Eye (tissue), 1 donor: ENCODE measurements around the gene ZMIZ1.

ENCODE experiments used
- DNase-seq: peaks from one replicate; pipeline ENCODE4 v3.0.0-alpha.2; 2015

The ZMIZ1 gene

DNA sequence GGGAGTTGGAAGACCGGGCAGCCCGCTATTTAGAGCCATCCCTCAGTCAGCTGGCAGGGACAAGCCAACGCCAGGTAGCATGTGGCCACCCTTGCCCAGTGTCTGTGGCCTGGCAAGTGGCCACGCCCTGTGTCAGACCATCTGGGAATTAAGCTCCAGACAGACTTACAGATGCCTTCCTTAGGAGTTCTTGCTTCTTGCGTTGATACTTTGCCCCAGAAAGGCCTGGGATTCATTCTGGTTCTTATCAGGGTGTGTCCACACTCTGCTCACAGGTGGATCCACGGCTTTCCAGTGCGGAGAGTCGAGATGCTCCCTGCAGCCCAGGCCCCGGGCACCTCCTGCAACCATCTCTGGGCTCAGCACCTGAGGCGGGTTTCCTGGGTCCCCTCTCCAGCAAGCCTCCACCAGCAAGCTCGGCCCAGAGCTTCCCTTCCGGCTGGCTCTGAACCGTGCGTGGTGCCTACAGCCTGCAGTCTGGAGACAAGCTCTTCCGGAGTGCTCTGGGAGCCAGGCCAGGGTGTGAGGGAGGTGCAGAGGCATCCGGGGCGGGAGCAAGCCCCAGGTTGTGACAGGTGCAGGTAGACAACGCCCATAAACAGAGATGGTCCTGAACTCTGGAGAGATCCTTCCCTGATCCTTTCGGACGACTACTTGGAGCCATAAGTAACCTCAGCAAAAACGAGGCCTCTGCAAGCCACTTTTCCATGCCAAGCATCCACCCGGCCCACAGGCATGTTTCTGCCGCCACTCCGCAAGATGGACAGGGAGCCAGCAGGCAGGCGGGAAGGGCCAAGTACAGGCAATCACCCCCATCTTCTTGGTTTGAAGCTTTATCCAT, 246.2 kb downstream of the ZMIZ1 start:
- DNase-seq, result no peak

DNA sequence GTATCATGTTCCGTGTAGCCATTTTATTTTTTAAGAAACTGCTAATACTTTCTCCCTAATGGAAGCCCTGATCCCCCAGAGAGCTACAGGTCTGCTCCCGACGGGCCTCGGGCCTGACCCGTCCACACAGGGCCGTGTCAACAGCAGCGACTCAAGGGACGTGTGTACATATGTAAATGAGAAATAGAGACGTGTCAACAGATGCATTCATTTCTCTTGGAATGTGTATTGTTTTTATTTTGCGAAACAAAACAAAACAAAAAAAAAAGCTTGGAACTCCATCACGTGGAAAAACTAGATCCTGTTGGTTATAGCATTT, 246.8 kb downstream of the ZMIZ1 start:
- DNase-seq, result no peak

DNA sequence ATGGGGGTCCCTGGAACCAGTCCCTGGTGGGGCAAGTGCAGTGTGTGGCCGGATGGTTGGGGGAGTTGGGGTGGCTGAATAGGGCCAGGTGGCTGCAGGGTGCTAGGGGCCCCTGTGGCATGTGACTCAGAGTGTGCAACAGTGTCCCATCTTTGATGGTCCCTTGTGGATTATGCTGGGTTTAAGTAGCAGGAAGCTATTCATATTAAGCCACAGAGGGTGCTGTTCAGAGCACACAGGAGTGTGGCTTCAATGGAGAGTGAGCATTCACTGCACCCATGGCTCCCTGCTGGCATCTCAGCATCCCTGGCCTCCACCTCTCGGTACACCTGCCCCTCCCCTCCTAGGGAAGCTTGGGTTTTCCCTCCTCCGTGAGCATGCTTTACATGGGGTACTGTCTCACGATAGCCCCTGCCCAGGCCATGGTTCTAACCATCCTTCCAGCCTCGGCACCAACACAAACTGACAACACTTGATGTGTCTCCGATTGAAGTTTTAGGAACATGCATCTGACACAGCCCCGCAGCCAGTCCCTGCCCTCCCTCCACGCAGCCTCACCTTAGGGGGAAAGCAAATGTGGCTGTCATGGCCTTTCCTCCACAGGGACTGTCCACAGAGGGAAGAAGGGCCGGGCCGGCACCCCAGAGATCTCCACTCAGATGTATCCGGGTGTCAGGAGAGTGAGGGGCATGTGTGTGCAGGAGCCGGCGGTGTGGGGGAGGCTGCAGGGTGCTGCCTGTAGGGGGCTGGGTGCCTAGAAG, 248.1 kb downstream of the ZMIZ1 start:
- DNase-seq, result no peak

DNA sequence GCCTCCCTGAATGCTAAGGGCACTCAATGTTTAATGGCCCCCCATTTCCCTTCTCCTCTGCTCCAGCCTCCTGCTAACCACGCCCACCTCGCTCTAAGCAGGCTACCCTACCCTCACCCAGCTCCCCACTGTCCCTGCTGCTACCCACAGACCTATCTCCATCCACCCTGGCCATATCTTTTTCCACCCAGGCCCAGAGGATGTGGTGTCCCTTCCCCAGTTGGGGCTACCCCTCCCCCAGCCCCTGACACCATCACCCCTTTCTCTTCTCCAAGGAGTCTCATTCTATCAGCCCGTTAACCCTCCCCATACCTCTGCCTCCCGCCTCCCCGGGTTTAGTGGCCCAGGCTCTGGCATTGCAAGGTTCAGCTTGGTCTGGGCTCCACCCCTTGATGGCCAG, 249.6 kb downstream of the ZMIZ1 start:
- no peak for DNase-seq

DNA sequence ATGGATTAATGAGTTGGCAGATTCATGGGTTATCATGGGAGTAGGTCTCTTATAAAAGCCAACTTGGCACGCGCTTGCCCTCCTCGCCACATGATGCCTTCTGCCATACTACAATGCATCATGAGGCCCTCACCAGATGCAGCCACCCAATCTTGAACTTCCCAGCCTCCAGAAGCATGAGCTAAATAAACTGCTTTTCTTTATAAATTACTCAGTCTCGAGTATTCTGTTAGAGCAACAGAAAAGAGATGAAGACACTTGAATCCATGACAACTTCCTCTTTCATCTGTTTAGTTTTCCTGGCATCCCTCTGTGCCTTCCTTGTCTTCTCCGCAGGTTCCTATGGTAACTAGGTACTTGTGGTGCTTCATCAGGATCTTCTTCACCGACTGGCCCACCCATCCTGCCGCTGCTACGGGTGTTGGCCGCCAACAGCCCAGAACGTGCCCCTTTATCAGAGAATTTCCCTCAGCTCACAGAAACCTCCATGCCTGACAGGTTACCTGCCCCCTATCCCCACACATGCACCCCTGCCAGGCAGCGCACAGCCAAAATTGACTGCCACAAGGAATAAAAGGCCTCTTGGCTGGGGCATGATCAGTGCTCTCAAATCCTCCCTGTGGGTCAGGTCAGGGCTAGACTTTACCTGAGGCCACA, 250.5 kb downstream of the ZMIZ1 start:
- no peak for DNase-seq

DNA sequence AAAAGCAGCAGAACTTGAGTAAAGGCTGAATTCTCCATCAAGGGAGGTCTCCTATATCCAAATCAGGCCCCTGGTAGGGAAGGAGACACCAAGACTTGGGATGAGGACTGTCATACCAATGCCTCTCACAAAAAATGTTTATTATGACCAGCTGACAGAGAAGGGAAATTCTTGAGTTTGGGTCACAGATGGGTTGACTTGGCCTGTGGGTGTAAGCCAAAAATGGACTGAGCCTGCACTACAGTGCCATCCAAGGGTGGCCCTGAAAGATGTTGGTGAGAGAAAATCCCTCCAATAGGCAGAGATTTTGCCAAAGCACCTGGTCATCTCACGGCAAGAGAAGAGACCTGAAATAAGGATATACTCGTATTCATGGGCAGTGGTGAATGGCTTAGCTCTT, 251.6 kb downstream of the ZMIZ1 start:
- no peak for DNase-seq

DNA sequence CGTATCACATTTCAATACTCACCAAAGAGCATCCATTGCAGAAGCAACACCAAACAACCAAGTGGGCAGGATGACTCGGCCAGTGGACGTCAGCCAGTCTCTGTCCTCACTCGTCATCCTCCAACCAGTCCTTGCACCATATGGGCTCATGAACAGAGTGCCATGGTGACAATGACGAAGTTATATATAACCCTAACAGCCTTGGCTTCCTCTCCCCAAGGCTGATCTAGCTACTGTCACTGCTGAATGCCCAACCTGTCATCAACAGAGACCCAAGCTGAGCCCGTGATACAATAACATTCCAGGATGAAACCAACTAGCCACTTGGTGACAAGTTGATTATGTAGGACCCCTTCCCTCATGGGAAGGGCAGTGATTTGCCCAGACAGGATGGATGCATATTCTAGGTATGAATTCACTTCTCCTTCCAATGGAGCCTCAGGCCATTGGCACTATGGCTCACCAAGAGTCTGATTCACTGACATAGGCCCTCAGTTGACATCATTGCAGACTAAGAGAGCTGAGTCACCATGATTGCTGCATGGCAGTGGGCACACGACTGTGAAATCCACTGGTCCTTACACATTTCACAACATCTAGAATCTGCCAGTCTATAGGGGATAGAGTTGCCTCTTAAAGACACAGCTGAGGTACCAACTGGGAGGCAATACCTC, 252.2 kb downstream of the ZMIZ1 start:
- no peak for DNase-seq

DNA sequence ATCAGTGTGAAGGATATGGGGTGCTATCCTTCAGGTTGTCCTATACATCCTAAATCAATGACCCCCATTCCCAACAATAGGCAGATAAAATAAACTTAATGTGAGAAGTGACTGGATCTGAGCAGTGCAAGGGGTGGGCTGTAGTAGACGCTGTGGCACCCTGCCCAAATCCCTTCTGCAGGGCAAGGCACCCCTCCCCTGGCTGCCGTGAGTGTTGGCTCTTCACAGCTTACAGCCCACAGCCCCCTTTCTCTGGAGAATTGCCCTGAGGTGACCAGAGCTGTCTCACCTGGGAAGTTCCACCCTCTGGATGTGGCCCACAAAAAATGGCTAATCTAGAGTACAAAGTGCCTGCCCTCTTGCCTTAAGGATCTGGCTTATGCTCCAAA, 252.7 kb downstream of the ZMIZ1 start:
- no peak for DNase-seq

DNA sequence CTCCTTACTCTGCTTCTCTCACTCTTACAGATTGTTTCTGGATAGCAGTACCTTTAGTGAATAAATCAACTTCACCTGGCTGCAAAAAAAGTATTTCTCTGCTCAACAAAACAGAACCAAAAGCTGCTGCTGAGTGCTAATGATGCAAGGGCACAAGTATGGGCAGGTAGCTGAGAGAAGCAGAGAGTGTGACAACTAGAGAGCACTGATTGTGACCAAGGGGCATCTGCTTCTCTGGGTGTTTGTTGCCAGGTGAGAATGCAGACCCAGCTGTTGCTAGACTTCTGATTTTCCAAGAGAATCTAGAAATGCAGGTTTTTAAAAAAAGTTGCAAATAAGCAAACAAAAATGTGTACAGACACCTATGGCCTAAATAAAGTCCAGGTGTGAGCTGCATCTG, 253.2 kb downstream of the ZMIZ1 start:
- DNase-seq, result no peak

DNA sequence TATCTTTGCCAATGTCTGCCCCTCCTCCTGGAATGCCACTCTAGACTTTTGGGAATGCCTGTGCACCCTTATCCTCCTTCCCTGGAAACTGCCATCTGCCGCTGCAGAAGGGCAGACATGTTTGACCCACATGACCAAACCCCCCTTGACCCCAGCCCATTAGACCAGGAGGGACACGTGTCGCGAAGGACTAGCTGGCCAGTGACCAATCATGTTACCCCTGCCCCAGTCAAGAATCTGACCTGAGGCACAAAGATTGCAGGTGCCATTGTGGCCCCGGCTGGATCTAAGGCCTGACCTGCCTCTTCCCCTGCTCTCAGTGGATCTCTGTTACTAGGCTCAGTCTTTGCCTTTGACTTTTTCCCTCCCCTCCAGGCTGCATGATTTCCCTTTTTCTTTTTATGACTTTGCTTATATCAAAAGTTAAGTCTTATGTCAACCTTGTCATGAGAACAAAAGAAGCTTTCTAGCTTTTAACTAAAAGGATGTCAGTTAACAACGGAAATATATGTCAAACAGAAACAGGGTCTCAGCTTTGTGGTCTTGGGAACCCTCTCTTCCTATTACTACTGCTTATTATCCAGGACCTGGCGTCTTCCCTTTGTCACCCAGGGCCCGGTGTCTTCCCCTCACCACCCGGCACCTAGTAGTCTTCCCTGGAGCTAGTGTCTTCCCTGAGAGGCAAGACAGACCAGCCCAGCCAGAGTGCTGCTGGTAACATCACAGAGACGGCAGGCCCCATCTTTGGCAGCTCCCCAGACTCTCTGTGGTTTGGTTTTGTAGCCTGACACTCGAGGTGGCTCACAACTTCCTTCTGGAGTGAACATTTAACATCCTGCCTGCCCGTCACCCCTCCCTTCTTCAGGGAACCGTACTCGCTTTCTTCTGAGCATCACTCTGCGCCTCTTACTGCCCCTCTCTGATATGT, 254.1 kb downstream of the ZMIZ1 start:
- DNase-seq, result peak; percentile 48

DNA sequence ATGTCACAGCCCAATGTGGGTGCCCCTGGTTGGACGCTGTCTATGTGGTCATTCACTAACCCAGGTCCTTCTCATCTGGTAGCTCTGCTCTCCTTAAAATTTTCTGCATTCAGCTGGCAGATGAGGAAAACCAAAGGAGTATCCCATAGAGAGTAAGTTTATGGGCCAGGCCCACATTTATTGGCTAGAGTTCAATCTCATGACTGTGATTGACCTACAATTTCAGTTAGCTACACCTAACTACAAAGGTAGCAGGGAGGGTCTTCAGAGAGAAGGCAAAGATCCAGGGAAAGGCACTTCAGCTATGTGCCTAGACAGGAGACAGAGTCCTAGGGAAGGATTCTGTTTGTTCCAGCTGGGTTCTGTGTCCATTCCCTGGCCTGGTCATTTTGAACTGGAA, 254.8 kb downstream of the ZMIZ1 start:
- DNase-seq, result no peak

DNA sequence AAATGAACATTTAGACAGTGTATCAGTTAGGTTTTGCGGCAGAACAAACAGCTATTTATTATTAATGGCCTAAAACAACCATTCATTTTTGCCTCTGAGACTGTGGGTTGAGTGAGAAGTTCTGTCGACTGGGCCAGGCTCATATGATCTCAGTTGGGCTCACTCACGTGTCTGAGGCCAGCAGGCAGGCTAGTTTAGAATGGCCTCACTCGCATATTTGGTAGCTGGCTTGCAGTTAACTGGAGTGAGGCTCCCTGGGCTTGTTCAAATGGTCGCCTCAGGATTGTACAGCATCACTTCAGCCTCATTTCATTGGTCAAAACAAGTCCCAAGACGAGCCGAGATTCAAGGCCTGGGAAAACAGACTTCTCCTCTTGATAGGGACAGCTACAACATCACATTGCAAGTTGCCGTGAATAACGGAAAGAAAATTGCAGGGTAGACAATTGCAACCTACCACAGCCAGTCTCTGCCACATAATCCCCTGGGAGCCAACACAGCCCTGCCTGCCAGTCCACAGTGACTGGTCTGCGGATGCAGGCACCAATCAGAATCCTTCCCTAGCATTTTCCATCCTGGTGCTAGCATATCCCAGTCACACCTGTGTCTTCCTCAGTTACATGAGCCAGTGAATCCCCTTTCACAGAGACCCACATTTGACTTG, 255.4 kb downstream of the ZMIZ1 start:
- DNase-seq, result no peak

DNA sequence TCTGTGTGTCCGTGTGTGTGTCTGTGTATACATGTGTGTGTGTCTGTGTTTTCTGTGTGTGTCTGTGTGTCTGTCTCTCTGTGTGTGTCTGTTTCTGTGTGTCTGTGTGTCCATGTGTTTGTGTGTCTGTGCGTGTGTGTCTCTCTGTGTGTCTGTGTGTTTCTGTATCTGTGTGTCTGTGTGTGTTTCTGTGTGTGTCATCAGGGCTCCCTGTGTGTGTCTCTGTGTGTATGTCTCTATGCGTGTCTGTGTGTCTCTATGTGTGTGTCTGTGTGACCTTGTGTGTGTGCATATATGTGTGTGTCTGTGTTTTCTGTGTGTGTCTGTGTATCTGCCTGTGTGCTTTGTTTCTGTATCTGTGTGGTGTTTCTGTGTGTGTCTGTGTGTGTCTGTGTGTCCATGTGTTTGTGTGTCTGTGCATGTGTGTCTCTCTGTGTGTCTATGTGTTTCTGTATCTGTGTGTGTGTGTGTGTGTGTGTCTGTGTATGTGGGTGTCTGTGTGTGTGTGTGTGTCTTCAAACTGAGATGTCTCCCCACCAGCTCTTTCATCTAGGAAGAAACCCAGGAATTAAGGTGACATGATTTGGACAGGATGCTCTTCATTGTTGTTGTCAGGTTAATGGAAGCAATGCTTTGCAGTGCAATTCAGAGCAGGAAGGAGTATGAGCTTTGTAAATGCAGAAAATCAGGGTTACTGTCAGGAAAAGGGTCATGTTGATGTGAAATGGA, 257.8 kb downstream of the ZMIZ1 start:
- DNase-seq, result no peak

DNA sequence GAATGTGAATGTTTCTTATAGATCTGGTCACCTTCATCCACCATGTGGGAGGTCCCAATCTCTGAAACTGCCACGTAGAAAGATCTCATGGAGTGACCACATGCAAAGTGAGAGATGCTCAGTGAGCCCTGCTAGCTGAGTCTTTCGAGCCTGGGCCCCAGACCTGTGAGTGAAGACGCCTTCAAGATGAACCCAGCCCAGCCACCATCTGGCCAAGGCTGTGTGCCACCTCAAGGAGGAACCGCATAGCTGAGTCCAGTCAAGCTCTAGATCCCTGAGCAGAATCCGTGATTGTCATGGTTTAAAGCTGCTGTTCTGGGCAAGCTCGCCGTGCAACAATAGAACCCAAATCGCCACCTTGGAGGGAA, 258.3 kb downstream of the ZMIZ1 start:
- no peak for DNase-seq

DNA sequence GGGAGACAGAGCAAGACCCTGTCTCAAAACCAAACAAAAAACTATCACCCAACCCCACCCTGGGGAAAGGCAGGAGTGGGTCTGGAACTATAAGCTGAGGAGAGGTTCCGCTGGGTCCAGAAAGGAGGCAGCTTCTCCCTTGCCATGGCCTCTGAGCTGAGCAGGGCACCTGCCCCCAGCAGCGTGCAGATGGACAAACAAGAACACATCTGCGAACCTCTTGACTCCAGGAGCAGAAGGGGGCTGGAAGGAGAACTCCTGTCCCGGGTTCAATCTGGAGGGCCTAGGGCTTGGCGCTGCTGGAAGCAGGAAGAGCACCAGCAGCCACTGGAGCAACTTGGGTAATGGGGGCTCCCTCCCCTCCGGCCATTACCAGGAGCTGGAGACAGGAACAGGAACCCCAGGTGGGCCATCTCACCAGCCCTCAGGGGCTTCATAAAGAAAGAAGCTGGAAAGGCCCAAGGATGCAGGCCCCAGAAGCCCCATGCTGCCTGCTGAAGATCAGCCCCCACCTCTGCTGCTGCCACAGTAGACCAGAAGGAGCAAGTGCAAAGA, 259.5 kb downstream of the ZMIZ1 start:
- no peak for DNase-seq

DNA sequence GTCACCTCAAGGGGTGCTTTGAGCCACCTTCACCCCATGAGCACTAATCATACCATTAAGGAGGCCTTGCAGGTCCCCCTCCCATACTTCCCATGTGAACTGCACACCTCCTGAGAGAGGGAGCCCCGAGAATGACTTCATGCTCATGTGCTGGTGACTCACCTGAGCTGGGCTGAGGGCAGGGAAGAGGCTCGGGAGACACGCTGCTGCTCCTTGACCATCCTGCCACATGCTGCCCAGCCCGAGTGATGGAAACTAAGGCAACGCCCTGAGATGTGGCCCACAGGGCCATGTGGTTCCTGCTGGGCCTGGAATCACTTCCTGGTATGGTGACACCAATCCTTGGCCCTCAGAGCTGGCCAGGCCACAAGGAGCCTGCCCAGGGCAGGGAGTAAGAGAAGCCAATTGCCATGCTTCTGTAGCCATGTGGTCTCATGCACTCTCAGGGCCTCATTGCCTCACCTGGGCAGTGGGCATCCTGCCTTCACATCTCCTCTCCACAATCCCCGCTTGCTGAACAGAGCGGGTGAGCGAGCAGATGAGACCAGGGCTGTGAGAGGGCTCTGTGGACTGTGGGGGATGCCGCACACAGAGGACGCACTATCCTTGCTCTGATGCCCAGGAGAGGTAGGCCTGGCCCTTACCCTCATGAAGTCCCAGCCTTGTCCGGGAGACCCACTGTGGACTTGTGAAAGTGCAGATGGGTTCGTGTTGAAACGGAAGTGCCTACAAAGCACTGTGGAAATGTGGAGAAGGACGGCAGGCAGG, 260.2 kb downstream of the ZMIZ1 start:
- no peak for DNase-seq

DNA sequence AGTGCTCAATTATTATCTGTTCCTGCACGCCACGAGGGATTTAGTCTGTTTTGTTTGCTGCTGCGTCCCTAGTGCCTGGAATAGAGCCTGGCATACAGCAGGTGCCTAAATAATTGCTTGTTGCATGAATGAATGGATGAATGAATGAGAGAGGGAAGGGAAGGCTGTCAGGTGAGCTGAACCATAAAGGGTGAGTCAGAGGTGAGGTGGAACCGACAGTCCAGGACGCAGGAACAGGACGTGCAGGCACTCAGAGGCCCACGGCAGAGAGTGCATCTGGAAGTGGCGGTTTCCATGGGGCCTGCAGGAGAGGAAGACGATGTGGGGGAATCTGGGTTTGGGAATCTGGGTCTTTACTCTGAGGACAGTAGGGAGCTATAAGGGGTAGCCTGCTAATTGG, 260.8 kb downstream of the ZMIZ1 start:
- DNase-seq, result no peak

DNA sequence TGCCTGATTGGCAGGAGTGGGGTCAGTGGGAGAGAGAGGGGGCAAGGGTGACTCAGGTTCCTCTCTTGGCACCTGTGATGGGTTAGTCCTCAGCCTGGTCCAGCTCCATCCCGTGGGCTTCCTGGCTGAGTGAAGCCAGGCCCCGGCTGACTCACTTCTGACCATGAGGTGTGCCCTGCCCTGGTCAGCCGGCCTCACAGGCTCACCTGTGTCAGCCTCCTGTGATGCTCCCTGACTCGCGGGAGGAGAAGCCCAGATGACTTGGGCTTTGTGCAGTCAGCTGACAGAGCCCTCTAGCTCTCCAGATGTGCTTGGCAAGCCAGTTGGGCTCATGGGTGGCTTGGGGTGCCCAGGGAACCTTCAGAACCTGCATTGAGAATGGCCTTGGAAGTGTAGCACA, 262.5 kb downstream of the ZMIZ1 start:
- no peak for DNase-seq

DNA sequence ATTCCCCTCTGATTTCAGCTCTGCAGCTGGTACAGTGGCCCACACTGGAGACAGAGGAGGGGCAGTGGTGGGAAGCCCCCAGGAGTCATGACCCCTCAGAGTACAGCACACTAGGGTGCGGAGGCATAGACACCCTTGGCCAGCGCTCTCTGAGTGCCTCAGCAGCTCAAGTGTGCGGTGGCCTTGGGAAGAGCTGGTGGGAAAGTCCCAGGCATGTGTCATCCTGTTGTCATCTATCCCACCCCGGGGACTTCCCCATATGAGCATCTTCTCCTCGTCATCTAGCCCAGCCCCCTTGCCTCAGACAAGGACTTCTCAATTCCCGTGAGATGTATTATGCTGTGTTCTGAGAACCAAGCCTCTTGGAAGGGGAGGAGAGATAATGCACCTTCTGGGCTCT, 262.9 kb downstream of the ZMIZ1 start:
- DNase-seq, result peak; percentile 78
